HCT116 (cell line): ENCODE measurements around the gene GAK. TPM values are rescaled to one million over a fixed set of nuclear protein-coding genes. Genes with fewer than 3 reads are reported as not detected.

Experiments
- ATAC-seq: fragments of 200-7000 bp; cut with Tn5 transposase; 2 replicates; pipeline ENCODE4 v1.9.1; 2020; ENCODE audit warnings: mild to moderate bottlenecking, moderate library complexity
- BruUV-seq: library from RNA; stranded (reverse); fragments of 400-500 nt; replicated peaks from 2 replicates; lab custom pipeline; 2021; lab: Mats Ljungman, UMichigan
- CTCF ChIA-PET: fragments of 300-600 bp; sonication (Branson Sonifier 250); formaldehyde crosslinking; loops from one replicate; lab custom pipeline; 2021; ENCODE audit warnings: antibody characterized with exemption; lab: Charles Lee
- POLR2A ChIA-PET: fragments of 300-600, 350-600 bp; sonication (Branson Sonifier 250); formaldehyde crosslinking; loops from one replicate; lab custom pipeline; 2021; ENCODE audit warnings: antibody characterized with exemption; lab: Charles Lee
- RAD21 ChIA-PET, 2 experiments: fragments of 300-600 bp; sonication (Branson Sonifier 250); formaldehyde crosslinking; loops; one replicate each; lab custom pipeline; 2023; ENCODE audit warnings: low total read pairs in 2 of 2; ENCODE audit not compliant: uncharacterized antibody in 2 of 2, unreplicated experiment in 2 of 2, low non-redundant PET in 1 of 2; lab: Charles Lee
- DNase-seq: peaks from one replicate; pipeline ENCODE4 v3.0.0-alpha.2; 2010; ENCODE audit warnings: low read depth, low spot score
- H2AFZ ChIP-seq: fragments of 200-600 bp; shearing (Covaris generic), sonication (generic); 2 replicates; pipeline ENCODE4 v1.6.1; 2017; ENCODE audit warnings: low read depth, mixed run types, mixed read lengths, antibody characterized with exemption, low read length; ENCODE audit not compliant: poor library complexity, severe bottlenecking
- H3K27ac ChIP-seq: 2 replicates; pipeline ENCODE4 v1.5.1; 2012; ENCODE audit warnings: low read depth, low read length
- H3K27me3 ChIP-seq: fragments of 200-600 bp; sonication (generic); 2 replicates; pipeline ENCODE4 v1.6.1; 2016; ENCODE audit warnings: mixed run types, low read length, mixed read lengths; ENCODE audit not compliant: insufficient read depth
- H3K36me3 ChIP-seq, 2 experiments: fragments of 200-500 bp in 1 of 2; fragments of 200-600 bp in 1 of 2; sonication (Bioruptor generic) in 1 of 2; sonication (generic) in 1 of 2; 2 replicates each; pipeline versions ENCODE4 v1.5.1 to v1.6.1; 2014 to 2016; ENCODE audit warnings: low read length in 2 of 2, inconsistent platforms in 1 of 2, mixed read lengths in 1 of 2, mixed run types in 1 of 2; ENCODE audit not compliant: insufficient read depth in 2 of 2, control insufficient read depth in 1 of 2
- H3K4me1 ChIP-seq, 2 experiments: fragments of 200-600 bp in 1 of 2; sonication (generic) in 1 of 2; 2 replicates each; pipeline versions ENCODE4 v1.5.1 to v1.6.1; 2012 to 2017; ENCODE audit warnings: low read length in 2 of 2, inconsistent platforms in 1 of 2, mild to moderate bottlenecking in 1 of 2, mixed read lengths in 1 of 2, mixed run types in 1 of 2, moderate library complexity in 1 of 2; ENCODE audit not compliant: insufficient read depth in 2 of 2, control insufficient read depth in 1 of 2
- H3K4me2 ChIP-seq: fragments of 200-600 bp; sonication (generic); 2 replicates; pipeline ENCODE4 v1.6.1; 2017; ENCODE audit warnings: mixed run types, low read length, mixed read lengths
- H3K4me3 ChIP-seq, 2 experiments: fragments of 200-600 bp in 1 of 2; sonication (generic) in 1 of 2; replicated peaks in 1 of 2; 2 replicates each; pipeline ENCODE4 v1.5.1; 2011 to 2016; ENCODE audit warnings: low read length in 2 of 2, control low read depth in 1 of 2, low read depth in 1 of 2, mild to moderate bottlenecking in 1 of 2, mixed read lengths in 1 of 2, mixed run types in 1 of 2
- H3K79me2 ChIP-seq: fragments of 200-600 bp; sonication (generic); 2 replicates; pipeline ENCODE4 v1.6.1; 2017; ENCODE audit warnings: mild to moderate bottlenecking, mixed run types, low read length, moderate library complexity, mixed read lengths; ENCODE audit not compliant: insufficient read depth
- H3K9ac ChIP-seq: fragments of 200-600 bp; sonication (generic); 2 replicates; pipeline ENCODE4 v1.6.1; 2016; ENCODE audit warnings: low read length, mixed read lengths
- H3K9me2 ChIP-seq: fragments of 200-600 bp; sonication (generic), shearing (Covaris generic); 2 replicates; pipeline ENCODE4 v1.6.1; 2017; ENCODE audit warnings: mixed run types, mild to moderate bottlenecking, moderate library complexity; ENCODE audit not compliant: insufficient read depth
- H3K9me3 ChIP-seq, 2 experiments: fragments of 200-500 bp in 1 of 2; fragments of 200-600 bp in 1 of 2; sonication (Bioruptor generic) in 1 of 2; sonication (generic) in 1 of 2; 2 replicates each; pipeline ENCODE4 v1.6.1; 2014 to 2017; ENCODE audit warnings: low read length in 2 of 2, mixed read lengths in 2 of 2, inconsistent platforms in 1 of 2, low read depth in 1 of 2, mild to moderate bottlenecking in 1 of 2, mixed run types in 1 of 2, moderate library complexity in 1 of 2; ENCODE audit not compliant: control insufficient read depth in 1 of 2, insufficient read depth in 1 of 2
- H4K20me1 ChIP-seq: fragments of 200-600 bp; sonication (generic), shearing (Covaris generic); 2 replicates; pipeline ENCODE4 v1.6.1; 2017; ENCODE audit warnings: mixed run types, mild to moderate bottlenecking, moderate library complexity; ENCODE audit not compliant: insufficient read depth
- CBX3 ChIP-seq: IDR thresholded peaks from 2 replicates; pipeline ENCODE4 v1.6.1; 2012; ENCODE audit warnings: low read depth
- CTCF ChIP-seq, 3 experiments: fragments of 200-600 bp in 1 of 3; sonication (generic) in 1 of 3; IDR thresholded peaks in 2 of 3; conservative IDR thresholded peaks in 1 of 3; 2 replicates each; pipeline ENCODE4 v1.5.1; 2012 to 2017; ENCODE audit warnings: low read depth in 2 of 3, low read length in 2 of 3, antibody characterized with exemption in 1 of 3, borderline replicate concordance in 1 of 3, control low read depth in 1 of 3, mild to moderate bottlenecking in 1 of 3, mixed read lengths in 1 of 3, mixed run types in 1 of 3, moderate library complexity in 1 of 3; ENCODE audit not compliant: insufficient read depth in 1 of 3
- EGR1 ChIP-seq: IDR thresholded peaks from 2 replicates; pipeline ENCODE4 v1.6.1; 2012; ENCODE audit warnings: low read depth
- FOSL1 ChIP-seq: IDR thresholded peaks from 2 replicates; pipeline ENCODE4 v1.6.1; 2012; ENCODE audit warnings: low read depth
- JUND ChIP-seq: IDR thresholded peaks from 2 replicates; pipeline ENCODE4 v1.6.1; 2012
- MAX ChIP-seq: IDR thresholded peaks from 2 replicates; pipeline ENCODE4 v1.6.1; 2012
- RAD21 ChIP-seq: IDR thresholded peaks from 2 replicates; pipeline ENCODE4 v1.6.1; 2012; ENCODE audit warnings: low read depth, mild to moderate bottlenecking
- SIN3A ChIP-seq: IDR thresholded peaks from 2 replicates; pipeline ENCODE4 v1.6.1; 2012; ENCODE audit warnings: low read depth
- SP1 ChIP-seq: IDR thresholded peaks from 2 replicates; pipeline ENCODE4 v1.6.1; 2012; ENCODE audit warnings: low read depth
- SRF ChIP-seq: IDR thresholded peaks from 2 replicates; pipeline ENCODE4 v1.6.1; 2012; ENCODE audit warnings: low read depth
- YY1 ChIP-seq: IDR thresholded peaks from 2 replicates; pipeline ENCODE4 v1.6.1; 2011; ENCODE audit warnings: low read length, low read depth, moderate library complexity, mild to moderate bottlenecking; ENCODE audit not compliant: insufficient replicate concordance; ENCODE audit errors: extremely low read depth
- ZFX ChIP-seq: fragments of 450-650 bp; IDR thresholded peaks from 2 replicates; pipeline ENCODE4 v1.6.1; 2017
- intact Hi-C: fragments of 100-400 bp; cut with micrococcal nuclease; formaldehyde crosslinking; loops from 2 replicates; pipeline ENCODE4 v1.10.0; 2022
- total RNA-seq: library from RNA; stranded (reverse); gene quantifications from one replicate; pipeline ENCODE4 v1.2.1, GENCODE V29; 2021; ENCODE audit not compliant: unreplicated experiment
- TF ChIP-seq, protein P1 (sequence below): IDR thresholded peaks from 2 replicates; pipeline ENCODE4 v1.6.1; 2012; ENCODE audit warnings: low read depth

Gene GAK
- total RNA-seq, 1 experiment from 2014 or later = 123 TPM

GRCh38 chr4:925171-925570 is 6.9 kb downstream of the GAK start:
- Histone ChIP-seq H4K20me1 (no peaks in the 10 kb centered on the region), H2AFZ (no peak overlapping the region), H3K9ac (no peak overlapping the region), H3K9me2 (no peaks in the 10 kb centered on the region), H3K9me3 (no peaks in the 10 kb centered on the region), H3K36me3 (no peaks in the 10 kb centered on the region), H3K27ac (no peak overlapping the region), H3K27me3 (no peaks in the 10 kb centered on the region), H3K4me3 (no peak overlapping the region), H3K4me2 (no peak overlapping the region), H3K79me2 (peaks cover 91% of the 10 kb centered on the region), H3K4me1 (no peaks in the 10 kb centered on the region; a peak in 1 of 4 replicates)
- intact Hi-C loops = no loop called here
- ChIA-PET POLR2A (no interaction called here), CTCF (no interaction called here), RAD21 (no interaction called here)
- ATAC-seq (no peak), DNase-seq (no peak)
- BruUV-seq = no TSS peak
- no peak for TF ChIP-seq JUND

GRCh38 chr4:924107-925096 is 7.7 kb downstream of the GAK start:
- no peak for DNase-seq
- H3K9me3 ChIP-seq = no peaks in the 10 kb centered on the region
- H3K36me3 ChIP-seq = no peaks in the 10 kb centered on the region
- H3K27me3 ChIP-seq = no peaks in the 10 kb centered on the region
- RAD21 ChIA-PET = no interaction called here
- intact Hi-C loops = no loop called here
- H3K9me2 ChIP-seq = no peaks in the 10 kb centered on the region
- CTCF ChIA-PET = no interaction called here
- peaks cover 91% of the 10 kb centered on the region for H3K79me2 ChIP-seq
- POLR2A ChIA-PET = no interaction called here
- no peaks in the 10 kb centered on the region for H3K4me1 ChIP-seq
- H3K4me2 ChIP-seq = no peak overlapping the region
- H3K9ac ChIP-seq = no peak overlapping the region
- BruUV-seq = no TSS peak
- no peak overlapping the region for H3K27ac ChIP-seq
- H2AFZ ChIP-seq = no peak overlapping the region
- no peak overlapping the region for H3K4me3 ChIP-seq
- peak; percentile 71 for ATAC-seq
- no peaks in the 10 kb centered on the region for H4K20me1 ChIP-seq
- TF ChIP-seq CBX3 = no peak
- no peak for TF ChIP-seq SP1
- TF ChIP-seq MAX = no peak
- no peak for TF ChIP-seq FOSL1
- TF ChIP-seq, protein P1, sequence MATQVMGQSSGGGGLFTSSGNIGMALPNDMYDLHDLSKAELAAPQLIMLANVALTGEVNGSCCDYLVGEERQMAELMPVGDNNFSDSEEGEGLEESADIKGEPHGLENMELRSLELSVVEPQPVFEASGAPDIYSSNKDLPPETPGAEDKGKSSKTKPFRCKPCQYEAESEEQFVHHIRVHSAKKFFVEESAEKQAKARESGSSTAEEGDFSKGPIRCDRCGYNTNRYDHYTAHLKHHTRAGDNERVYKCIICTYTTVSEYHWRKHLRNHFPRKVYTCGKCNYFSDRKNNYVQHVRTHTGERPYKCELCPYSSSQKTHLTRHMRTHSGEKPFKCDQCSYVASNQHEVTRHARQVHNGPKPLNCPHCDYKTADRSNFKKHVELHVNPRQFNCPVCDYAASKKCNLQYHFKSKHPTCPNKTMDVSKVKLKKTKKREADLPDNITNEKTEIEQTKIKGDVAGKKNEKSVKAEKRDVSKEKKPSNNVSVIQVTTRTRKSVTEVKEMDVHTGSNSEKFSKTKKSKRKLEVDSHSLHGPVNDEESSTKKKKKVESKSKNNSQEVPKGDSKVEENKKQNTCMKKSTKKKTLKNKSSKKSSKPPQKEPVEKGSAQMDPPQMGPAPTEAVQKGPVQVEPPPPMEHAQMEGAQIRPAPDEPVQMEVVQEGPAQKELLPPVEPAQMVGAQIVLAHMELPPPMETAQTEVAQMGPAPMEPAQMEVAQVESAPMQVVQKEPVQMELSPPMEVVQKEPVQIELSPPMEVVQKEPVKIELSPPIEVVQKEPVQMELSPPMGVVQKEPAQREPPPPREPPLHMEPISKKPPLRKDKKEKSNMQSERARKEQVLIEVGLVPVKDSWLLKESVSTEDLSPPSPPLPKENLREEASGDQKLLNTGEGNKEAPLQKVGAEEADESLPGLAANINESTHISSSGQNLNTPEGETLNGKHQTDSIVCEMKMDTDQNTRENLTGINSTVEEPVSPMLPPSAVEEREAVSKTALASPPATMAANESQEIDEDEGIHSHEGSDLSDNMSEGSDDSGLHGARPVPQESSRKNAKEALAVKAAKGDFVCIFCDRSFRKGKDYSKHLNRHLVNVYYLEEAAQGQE = no peak
- no peak for TF ChIP-seq RAD21
- TF ChIP-seq YY1 = no peak
- TF ChIP-seq CTCF (IDR thresholded peaks at IDR 0.05 in 2 of 3, conservative IDR thresholded peaks at IDR 0.05 in 1 of 3; ENCODE audit: borderline replicate concordance in 1 of 3, insufficient read depth in 1 of 3, low read depth in 2 of 3, low read length in 2 of 3) = no peak
- no peak for TF ChIP-seq ZFX
- TF ChIP-seq SRF = no peak
- no peak for TF ChIP-seq EGR1
- TF ChIP-seq SIN3A = no peak
